H54 (cell line): ENCODE measurements around the gene MYZAP.

ENCODE experiments used
- DNase-seq: peaks from one replicate; pipeline ENCODE4 v3.0.0; 2011; ENCODE audit warnings: low spot score, mixed read lengths; ENCODE audit not compliant: insufficient read length
- FAIRE-seq: peaks from 3 replicates; lab custom pipeline; 2011; peaks lifted over from hg19 to GRCh38; lab: Jason Lieb, UNC
- POLR2A ChIP-seq: IDR thresholded peaks from 2 replicates; pipeline ENCODE4 v1.6.1; 2011; ENCODE audit warnings: low read depth, mild to moderate bottlenecking, low read length

The MYZAP gene

GRCh38 chr15:57554812-57555179 is 36.9 kb upstream of the MYZAP start:
- no peak for TF ChIP-seq POLR2A
- FAIRE-seq, result no peak

GRCh38 chr15:57555270-57555669 is 36.4 kb upstream of the MYZAP start:
- DNase-seq, result no peak
- no peak for TF ChIP-seq POLR2A
- no peak for FAIRE-seq

More at GRCh38 chr15:57554812-57555179, 36.9 kb upstream of the MYZAP start:
- DNase-seq, result no peak

GRCh38 chr15:57556040-57556439 is 35.7 kb upstream of the MYZAP start:
- DNase-seq (no peak), FAIRE-seq (no peak)
- TF ChIP-seq POLR2A, result no peak

- no peak for TF ChIP-seq POLR2A
- FAIRE-seq (no peak), DNase-seq (no peak)
These were observed 34.4 kb upstream of the MYZAP start for GRCh38 chr15:57557267-57557666.

GRCh38 chr15:57557810-57558209 is 33.9 kb upstream of the MYZAP start:
- DNase-seq (no peak), FAIRE-seq (no peak)
- TF ChIP-seq POLR2A, result no peak

- DNase-seq (no peak), FAIRE-seq (no peak)
- no peak for TF ChIP-seq POLR2A
These were observed 31.8 kb upstream of the MYZAP start for GRCh38 chr15:57559875-57560274.

- peak; percentile 17 for DNase-seq
- FAIRE-seq, result no peak
- TF ChIP-seq POLR2A, result no peak
These were observed 30.5 kb upstream of the MYZAP start for GRCh38 chr15:57561041-57561711.

GRCh38 chr15:57562196-57562769 is 29.4 kb upstream of the MYZAP start:
- no peak for DNase-seq
- no peak for TF ChIP-seq POLR2A
- no peak for FAIRE-seq

GRCh38 chr15:57563416-57563815 is 28.3 kb upstream of the MYZAP start:
- DNase-seq (no peak), FAIRE-seq (no peak)
- no peak for TF ChIP-seq POLR2A

- no peak for TF ChIP-seq POLR2A
- DNase-seq, result no peak
- FAIRE-seq, result no peak
These were observed 26.4 kb upstream of the MYZAP start for GRCh38 chr15:57565311-57565710.

- DNase-seq (no peak), FAIRE-seq (no peak)
- no peak for TF ChIP-seq POLR2A
These were observed 24.9 kb upstream of the MYZAP start for GRCh38 chr15:57566834-57567233.

- TF ChIP-seq POLR2A, result no peak
- DNase-seq, result no peak
- no peak for FAIRE-seq
These were observed 23.8 kb upstream of the MYZAP start for GRCh38 chr15:57567891-57568290.

- no peak for FAIRE-seq
- DNase-seq, result no peak
- TF ChIP-seq POLR2A, result no peak
These were observed 23.4 kb upstream of the MYZAP start for GRCh38 chr15:57568299-57568698.

- FAIRE-seq, result no peak
- TF ChIP-seq POLR2A, result no peak
- no peak for DNase-seq
These were observed 21.4 kb upstream of the MYZAP start for GRCh38 chr15:57570340-57570739.

GRCh38 chr15:57570994-57571393 is 20.7 kb upstream of the MYZAP start:
- no peak for FAIRE-seq
- no peak for TF ChIP-seq POLR2A
- DNase-seq, result no peak
